Gastroesophageal sphincter (tissue), 4 donors: ENCODE measurements around the gene BAMBI. TPM values are rescaled to one million over a fixed set of nuclear protein-coding genes. Genes with fewer than 3 reads are reported as not detected.

Source experiments
- ATAC-seq: fragments of 150-250 bp; one replicate; pipeline ENCODE4 v1.9.1; 2016; ENCODE audit warnings: mild to moderate bottlenecking, moderate library complexity
- H3K27ac ChIP-seq, 4 donors: fragments of 200-600 bp; sonication (generic) in 3 of 4; 1 replicate in 3 of 4; 2 replicates in 1 of 4; pipeline ENCODE4 v1.5.1; 2016 to 2019
- H3K27me3 ChIP-seq: fragments of 200-600 bp; sonication (generic); one replicate; pipeline ENCODE4 v1.5.1; 2019
- H3K36me3 ChIP-seq, 2 donors: fragments of 200-600 bp; sonication (generic); one replicate each; pipeline ENCODE4 v1.5.1; 2019; ENCODE audit warnings: control low read depth in 1 of 2
- H3K4me1 ChIP-seq, 3 donors: fragments of 200-600 bp; sonication (generic); 1 replicate in 2 of 3; 2 replicates in 1 of 3; pipeline ENCODE4 v1.5.1; 2016 to 2019; ENCODE audit warnings: control low read depth in 2 of 3
- H3K4me3 ChIP-seq, 2 donors: fragments of 200-600 bp; sonication (generic); one replicate each; pipeline ENCODE4 v1.5.1; 2019; ENCODE audit warnings: mild to moderate bottlenecking in 1 of 2, moderate library complexity in 1 of 2
- H3K9me3 ChIP-seq, 3 donors: fragments of 200-600 bp; sonication (generic); one replicate each; pipeline ENCODE4 v1.5.1; 2017 to 2019; ENCODE audit warnings: control low read depth in 2 of 3
- CTCF ChIP-seq, 4 experiments: fragments of 200-600 bp in 2 of 4; fragments of 450-650 bp in 2 of 4; sonication (generic) in 1 of 4; IDR thresholded peaks; one replicate each; pipeline ENCODE4 v1.5.1; 2017 to 2019; ENCODE audit warnings: antibody characterized with exemption in 4 of 4, mild to moderate bottlenecking in 2 of 4, moderate library complexity in 2 of 4
- EP300 ChIP-seq: sonication (generic); formaldehyde crosslinking; IDR thresholded peaks from one replicate; pipeline ENCODE4 v1.6.1; 2017; ENCODE audit warnings: antibody characterized with exemption, mild to moderate bottlenecking
- POLR2A ChIP-seq, 2 donors: fragments of 450-650 bp; IDR thresholded peaks; one replicate each; pipeline ENCODE4 v1.6.1; 2017; ENCODE audit warnings: antibody characterized with exemption in 2 of 2, mild to moderate bottlenecking in 2 of 2, moderate library complexity in 1 of 2
- POLR2AphosphoS5 ChIP-seq: sonication (generic); formaldehyde crosslinking; IDR thresholded peaks from one replicate; pipeline ENCODE4 v1.6.1; 2017; ENCODE audit warnings: antibody characterized with exemption
- WGBS, 2 donors: methylation state at CpG; one replicate each; pipeline ENCODE4 v1.1.5; 2018; ENCODE audit warnings: low coverage in 1 of 2; 5-methylcytosine and 5-hydroxymethylcytosine counted together
- total RNA-seq, 4 donors: library from RNA; depleted of rRNA; stranded (reverse); fragments of >200 nt; gene quantifications; one replicate each; pipeline ENCODE4 v1.1.0, GENCODE V29; 2016

The BAMBI gene
- total RNA-seq, 4 donors from 2014 or later, result 5.6 to 6.0 (median 5.8) TPM

- Histone ChIP-seq H3K9me3 (no peaks in the 10 kb centered on the region), H3K36me3 (no peaks in the 10 kb centered on the region), H3K4me3 (no peak overlapping the region), H3K27me3 (peaks cover 36% of the 10 kb centered on the region), H3K4me1 (peaks cover 0 to 3% (median 0%) of the 10 kb centered on the region in 3 donors), H3K27ac (no peak overlapping the region)
- WGBS, 2 donors, result 90 to 100% methylated on average over 1 of the region's 1 CpG
- ATAC-seq, result no peak
- TF ChIP-seq EP300 (no peak), CTCF (IDR thresholded peaks at IDR 0.05) (no peak), POLR2AphosphoS5 (no peak), POLR2A (IDR thresholded peaks at IDR 0.05) (no peak)
These were observed 39.4 kb downstream of the BAMBI start for GRCh38 chr10:28716748-28717147.

GRCh38 chr10:28717656-28718201 is 40.4 kb downstream of the BAMBI start:
- Histone ChIP-seq H3K27me3 (peaks cover 45% of the 10 kb centered on the region), H3K36me3 (no peaks in the 10 kb centered on the region), H3K9me3 (no peaks in the 10 kb centered on the region), H3K4me1 (peaks cover 0 to 13% (median 0%) of the 10 kb centered on the region in 3 donors), H3K4me3 (no peak overlapping the region), H3K27ac (no peak overlapping the region)
- no peak for TF ChIP-seq CTCF (IDR thresholded peaks at IDR 0.05)
- no peak for TF ChIP-seq EP300
- no peak for TF ChIP-seq POLR2A (IDR thresholded peaks at IDR 0.05)
- TF ChIP-seq POLR2AphosphoS5, result no peak
- ATAC-seq, result no peak
- 73 to 82% methylated on average over 3 of the region's 3 CpGs for WGBS, 2 donors

GRCh38 chr10:28719789-28720436 is 42.6 kb downstream of the BAMBI start:
- Histone ChIP-seq H3K27me3 (peaks cover 43% of the 10 kb centered on the region), H3K36me3 (no peaks in the 10 kb centered on the region), H3K27ac (no peak overlapping the region), H3K4me3 (no peak overlapping the region), H3K9me3 (no peaks in the 10 kb centered on the region), H3K4me1 (peaks cover 0 to 13% (median 0%) of the 10 kb centered on the region in 3 donors)
- ATAC-seq, result no peak
- WGBS, 2 donors, result 41 to 49% methylated on average over 5 of the region's 8 CpGs
- no peak for TF ChIP-seq POLR2A (IDR thresholded peaks at IDR 0.05)
- no peak for TF ChIP-seq POLR2AphosphoS5
- TF ChIP-seq CTCF (IDR thresholded peaks at IDR 0.05), result no peak
- TF ChIP-seq EP300, result no peak

- no peaks in the 10 kb centered on the region for H3K36me3 ChIP-seq
- peaks cover 0 to 13% (median 0%) of the 10 kb centered on the region in 3 donors for H3K4me1 ChIP-seq
- H3K27ac ChIP-seq, result peak overlapping the region in 1 of 4 donors; percentile 40
- H3K4me3 ChIP-seq, result peak overlapping the region in 1 of 2 donors; percentile 47
- no peak for ATAC-seq
- peaks cover 53% of the 10 kb centered on the region for H3K27me3 ChIP-seq
- 15 to 56% methylated on average over 3 to 11 of the region's 11 CpGs for WGBS, 2 donors
- no peaks in the 10 kb centered on the region for H3K9me3 ChIP-seq
- TF ChIP-seq POLR2AphosphoS5, result no peak
- no peak for TF ChIP-seq CTCF (IDR thresholded peaks at IDR 0.05)
- no peak for TF ChIP-seq POLR2A (IDR thresholded peaks at IDR 0.05)
- no peak for TF ChIP-seq EP300
These were observed 44.1 kb downstream of the BAMBI start for GRCh38 chr10:28721318-28721951.
